ENCODE measurements around the gene TOX2. TPM values are rescaled to one million over a fixed set of nuclear protein-coding genes. Genes with fewer than 3 reads are reported as not detected.
A peak's percentile ranks its signal among the peaks of the same experiment; 100 is the strongest.

Gene TOX2
- total RNA-seq, 1 experiment from 2014 or later = 1.7 TPM

DNA sequence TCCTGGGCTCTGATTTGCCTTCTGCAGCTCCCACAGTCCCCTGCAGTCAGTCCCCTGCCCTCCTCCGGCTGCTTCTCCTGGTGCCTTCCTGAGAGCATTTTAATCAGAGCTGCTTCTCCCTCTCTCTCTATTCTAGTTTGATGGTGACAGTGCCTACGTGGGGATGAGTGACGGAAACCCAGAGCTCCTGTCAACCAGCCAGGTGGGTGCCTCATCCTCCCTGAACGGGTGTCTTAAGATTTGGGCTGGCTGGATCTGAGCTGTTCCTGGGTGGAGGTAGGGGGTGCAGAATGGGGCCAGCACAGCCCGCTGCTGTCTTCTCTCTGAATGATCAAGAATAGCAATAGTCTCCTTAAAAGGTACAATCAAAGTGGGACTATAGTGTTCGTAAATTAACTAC, 58.6 kb downstream of the TOX2 start:
- WGBS (ENCODE audit: extremely low coverage, insufficient read length, low lambda C conversion rate) = no CpG with 5 or more reads among the region's 6 CpGs
- Mint-ChIP-seq H3K4me3 (no peak overlapping the region), H3K9me3 (no peaks in the 10 kb centered on the region), H3K36me3 (ENCODE audit: insufficient read depth in 1 of 3, low read depth in 3 of 3) (no peaks in the 10 kb centered on the region), H3K4me1 (no peaks in the 10 kb centered on the region; a peak in 3 of 4 replicates), H3K27me3 (ENCODE audit: low read depth) (no peaks in the 10 kb centered on the region), H3K27ac (0 out of 7 replicates have a peak overlapping the region, but pooled peaks of 1 of the 3 experiments have one; percentile 34)
- Histone ChIP-seq H4K20me1 (ENCODE audit: control insufficient read depth, insufficient read depth, insufficient read length) (no peaks in the 10 kb centered on the region), H3K27ac (ENCODE audit: insufficient read length, low read depth, low read length) (no peak overlapping the region), H3K4me1 (ENCODE audit: insufficient read depth, low read length) (peaks cover 6% of the 10 kb centered on the region; the same call in 1 of the 2 replicates), H3K23me2 (ENCODE audit: insufficient read length, low read depth, low read length, poor library complexity, severe bottlenecking) (no peaks in the 10 kb centered on the region), H4K91ac (ENCODE audit: insufficient read length, low read depth, low read length) (no peak overlapping the region), H3K9me3 (ENCODE audit: control insufficient read depth, low read depth, low read length) (no peaks in the 10 kb centered on the region), H3K18ac (ENCODE audit: insufficient read length, low read depth, low read length) (no peak overlapping the region), H4K5ac (ENCODE audit: insufficient read length, low read depth, low read length) (no peak overlapping the region), H2BK120ac (ENCODE audit: low read depth, low read length, poor library complexity, severe bottlenecking) (no peak overlapping the region), H3K23ac (ENCODE audit: insufficient read length, low read depth, low read length) (no peak overlapping the region), H2AK5ac (ENCODE audit: insufficient read length, low read length) (no peak overlapping the region), H2BK12ac (ENCODE audit: insufficient read length, low read depth, low read length) (no peak overlapping the region), H4K8ac (replicated peaks; ENCODE audit: insufficient read length, low read depth, low read length) (no peak overlapping the region), H3K4me2 (ENCODE audit: insufficient read depth, insufficient read length, low read length) (no peak overlapping the region), H2AFZ (ENCODE audit: low read length) (no peak overlapping the region), H3K79me2 (ENCODE audit: insufficient read depth, low read length) (no peaks in the 10 kb centered on the region), H2BK20ac (ENCODE audit: low read depth, low read length, poor library complexity, severe bottlenecking) (no peak overlapping the region), H3K4ac (ENCODE audit: low read depth, low read length) (no peak overlapping the region), H3K79me1 (ENCODE audit: insufficient read depth, low read depth, low read length, poor library complexity, severe bottlenecking) (no peaks in the 10 kb centered on the region), H3K14ac (ENCODE audit: insufficient read depth, low read length) (no peak overlapping the region), H3K9ac (ENCODE audit: extremely low read depth, insufficient read length, low read length) (no peak overlapping the region), H3T11ph (ENCODE audit: low read length) (no peak overlapping the region), H2BK5ac (ENCODE audit: insufficient read length, low read length) (no peak overlapping the region), H3K27me3 (ENCODE audit: insufficient read depth, low read length) (no peaks in the 10 kb centered on the region), H2BK15ac (ENCODE audit: low read depth, low read length) (no peak overlapping the region), H3K56ac (ENCODE audit: insufficient read length, low read depth, low read length) (no peak overlapping the region)
- no peak for DNase-seq
- TF ChIP-seq, protein P1, sequence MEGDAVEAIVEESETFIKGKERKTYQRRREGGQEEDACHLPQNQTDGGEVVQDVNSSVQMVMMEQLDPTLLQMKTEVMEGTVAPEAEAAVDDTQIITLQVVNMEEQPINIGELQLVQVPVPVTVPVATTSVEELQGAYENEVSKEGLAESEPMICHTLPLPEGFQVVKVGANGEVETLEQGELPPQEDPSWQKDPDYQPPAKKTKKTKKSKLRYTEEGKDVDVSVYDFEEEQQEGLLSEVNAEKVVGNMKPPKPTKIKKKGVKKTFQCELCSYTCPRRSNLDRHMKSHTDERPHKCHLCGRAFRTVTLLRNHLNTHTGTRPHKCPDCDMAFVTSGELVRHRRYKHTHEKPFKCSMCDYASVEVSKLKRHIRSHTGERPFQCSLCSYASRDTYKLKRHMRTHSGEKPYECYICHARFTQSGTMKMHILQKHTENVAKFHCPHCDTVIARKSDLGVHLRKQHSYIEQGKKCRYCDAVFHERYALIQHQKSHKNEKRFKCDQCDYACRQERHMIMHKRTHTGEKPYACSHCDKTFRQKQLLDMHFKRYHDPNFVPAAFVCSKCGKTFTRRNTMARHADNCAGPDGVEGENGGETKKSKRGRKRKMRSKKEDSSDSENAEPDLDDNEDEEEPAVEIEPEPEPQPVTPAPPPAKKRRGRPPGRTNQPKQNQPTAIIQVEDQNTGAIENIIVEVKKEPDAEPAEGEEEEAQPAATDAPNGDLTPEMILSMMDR (conservative IDR thresholded peaks at IDR 0.05) = no peak
